H9 (cell line): ENCODE data around the gene CTDSP2. TPM values are rescaled to one million over a fixed set of nuclear protein-coding genes. Genes with fewer than 3 reads are reported as not detected.

Experiments
- DNase-seq: peaks from one replicate; pipeline ENCODE4 v3.0.0-alpha.2; 2017
- H2AFZ ChIP-seq: one replicate; pipeline ENCODE4 v1.6.1; 2013; ENCODE audit warnings: mild to moderate bottlenecking, low read length, control low read depth, moderate library complexity
- H2AK5ac ChIP-seq: 2 replicates; pipeline ENCODE4 v1.6.1; 2013; ENCODE audit warnings: low read length, control low read depth, mixed read lengths; ENCODE audit not compliant: insufficient read length
- H2BK120ac ChIP-seq: one replicate; pipeline ENCODE4 v1.6.1; 2013; ENCODE audit warnings: low read depth, mild to moderate bottlenecking, low read length, control low read depth, inconsistent platforms; ENCODE audit not compliant: poor library complexity, severe bottlenecking
- H2BK12ac ChIP-seq: 2 replicates; pipeline ENCODE4 v1.6.1; 2013; ENCODE audit warnings: low read length, control low read depth, mixed read lengths, low read depth; ENCODE audit not compliant: insufficient read length
- H2BK15ac ChIP-seq: 2 replicates; pipeline ENCODE4 v1.6.1; 2013; ENCODE audit warnings: low read depth, low read length, control low read depth
- H2BK20ac ChIP-seq: one replicate; pipeline ENCODE4 v1.6.1; 2013; ENCODE audit warnings: low read depth, mild to moderate bottlenecking, low read length, control low read depth, inconsistent platforms; ENCODE audit not compliant: poor library complexity, severe bottlenecking
- H2BK5ac ChIP-seq: 2 replicates; pipeline ENCODE4 v1.6.1; 2013; ENCODE audit warnings: low read length, control low read depth, mixed read lengths; ENCODE audit not compliant: insufficient read length
- H3K14ac ChIP-seq: 2 replicates; pipeline ENCODE4 v1.6.1; 2013; ENCODE audit warnings: low read length, control low read depth; ENCODE audit not compliant: insufficient read depth
- H3K18ac ChIP-seq: 2 replicates; pipeline ENCODE4 v1.6.1; 2013; ENCODE audit warnings: low read depth, mild to moderate bottlenecking, mixed read lengths, low read length, control low read depth; ENCODE audit not compliant: insufficient read length
- H3K23ac ChIP-seq: 2 replicates; pipeline ENCODE4 v1.6.1; 2013; ENCODE audit warnings: low read length, control low read depth, mixed read lengths, low read depth; ENCODE audit not compliant: insufficient read length
- H3K23me2 ChIP-seq: 2 replicates; pipeline ENCODE4 v1.6.1; 2013; ENCODE audit warnings: low read depth, mild to moderate bottlenecking, mixed read lengths, low read length, control low read depth; ENCODE audit not compliant: insufficient read length, poor library complexity, severe bottlenecking
- H3K27ac ChIP-seq: 2 replicates; pipeline ENCODE4 v1.5.1; 2013; ENCODE audit warnings: low read length, control low read depth, mixed read lengths, low read depth; ENCODE audit not compliant: insufficient read length
- H3K27me3 ChIP-seq: 2 replicates; pipeline ENCODE4 v1.6.1; 2013; ENCODE audit warnings: low read length, control low read depth, inconsistent platforms; ENCODE audit not compliant: insufficient read depth
- H3K4ac ChIP-seq: 2 replicates; pipeline ENCODE4 v1.6.1; 2013; ENCODE audit warnings: low read depth, mild to moderate bottlenecking, control low read depth, inconsistent platforms, low read length, moderate library complexity
- H3K4me1 ChIP-seq: 2 replicates; pipeline ENCODE4 v1.6.1; 2013; ENCODE audit warnings: low read length, control low read depth, inconsistent platforms; ENCODE audit not compliant: insufficient read depth
- H3K4me2 ChIP-seq: 2 replicates; pipeline ENCODE4 v1.6.1; 2013; ENCODE audit warnings: low read length, control low read depth, mixed read lengths; ENCODE audit not compliant: insufficient read length, insufficient read depth
- H3K56ac ChIP-seq: 2 replicates; pipeline ENCODE4 v1.6.1; 2013; ENCODE audit warnings: low read depth, mild to moderate bottlenecking, mixed read lengths, low read length, control low read depth; ENCODE audit not compliant: insufficient read length
- H3K79me1 ChIP-seq: 2 replicates; pipeline ENCODE4 v1.6.1; 2013; ENCODE audit warnings: low read depth, mild to moderate bottlenecking, moderate library complexity, low read length, control low read depth, inconsistent platforms; ENCODE audit not compliant: insufficient read depth, poor library complexity, severe bottlenecking
- H3K79me2 ChIP-seq: 2 replicates; pipeline ENCODE4 v1.6.1; 2013; ENCODE audit warnings: low read length, control low read depth, inconsistent platforms; ENCODE audit not compliant: insufficient read depth
- H3K9ac ChIP-seq: 2 replicates; pipeline ENCODE4 v1.6.1; 2013; ENCODE audit warnings: low read length, control low read depth, mixed read lengths; ENCODE audit not compliant: insufficient read length; ENCODE audit errors: extremely low read depth
- H3K9me3 ChIP-seq: one replicate; pipeline ENCODE4 v1.6.1; 2013; ENCODE audit warnings: low read depth, low read length, inconsistent platforms; ENCODE audit not compliant: control insufficient read depth
- H3T11ph ChIP-seq: one replicate; pipeline ENCODE4 v1.6.1; 2013; ENCODE audit warnings: mild to moderate bottlenecking, low read length, control low read depth, inconsistent platforms
- H4K20me1 ChIP-seq: one replicate; pipeline ENCODE4 v1.6.1; 2013; ENCODE audit not compliant: control insufficient read depth, insufficient read length, insufficient read depth
- H4K5ac ChIP-seq: 2 replicates; pipeline ENCODE4 v1.6.1; 2013; ENCODE audit warnings: low read depth, mild to moderate bottlenecking, mixed read lengths, low read length, control low read depth; ENCODE audit not compliant: insufficient read length
- H4K8ac ChIP-seq: replicated peaks from 2 replicates; pipeline ENCODE4 v1.6.1; 2013; ENCODE audit warnings: low read length, control low read depth, mixed read lengths, low read depth; ENCODE audit not compliant: insufficient read length
- H4K91ac ChIP-seq: 2 replicates; pipeline ENCODE4 v1.6.1; 2013; ENCODE audit warnings: low read depth, mild to moderate bottlenecking, moderate library complexity, mixed read lengths, low read length, control low read depth; ENCODE audit not compliant: insufficient read length
- H3K27ac Mint-ChIP-seq, 3 experiments: 2 replicates in 2 of 3; 3 replicates in 1 of 3; pipeline ENCODE4 v1.8.0; 2020 to 2021; ENCODE audit warnings: mixed read lengths in 3 of 3, mild to moderate bottlenecking in 1 of 3, moderate library complexity in 1 of 3
- H3K27me3 Mint-ChIP-seq: 2 replicates; pipeline ENCODE4 v1.8.0; 2021; ENCODE audit warnings: low read depth, mild to moderate bottlenecking, moderate library complexity, mixed read lengths
- H3K36me3 Mint-ChIP-seq, 3 experiments: 2 replicates in 2 of 3; 3 replicates in 1 of 3; pipeline ENCODE4 v1.8.0; 2020 to 2021; ENCODE audit warnings: low read depth in 3 of 3, mixed read lengths in 3 of 3; ENCODE audit not compliant: insufficient read depth in 1 of 3
- H3K4me1 Mint-ChIP-seq, 2 experiments: 2 replicates each; pipeline ENCODE4 v1.8.0; 2020; ENCODE audit warnings: mixed read lengths in 2 of 2
- H3K4me3 Mint-ChIP-seq, 2 experiments: 2 replicates in 1 of 2; 3 replicates in 1 of 2; pipeline ENCODE4 v1.8.0; 2020 to 2021; ENCODE audit warnings: mild to moderate bottlenecking in 2 of 2, mixed read lengths in 2 of 2, moderate library complexity in 1 of 2
- H3K9me3 Mint-ChIP-seq, 2 experiments: 2 replicates in 1 of 2; 3 replicates in 1 of 2; pipeline ENCODE4 v1.8.0; 2020; ENCODE audit warnings: mild to moderate bottlenecking in 2 of 2, mixed read lengths in 2 of 2, moderate library complexity in 1 of 2
- CTCF ChIP-seq: fragments of 200-600 bp; sonication (generic); conservative IDR thresholded peaks from 3 replicates; pipeline ENCODE4 v1.8.0; 2021; ENCODE audit warnings: antibody characterized with exemption, mild to moderate bottlenecking
- WGBS: extraction: QIAGEN DNeasy Blood & Tissue Kit; methylation state at CpG from one replicate; pipeline ENCODE4 v1.1.7; 2013; ENCODE audit warnings: missing lambda C conversion rate, low lambda C conversion rate, mixed read lengths; ENCODE audit not compliant: insufficient read length; ENCODE audit errors: extremely low coverage; 5-methylcytosine and 5-hydroxymethylcytosine counted together
- total RNA-seq: library from RNA; stranded (reverse); gene quantifications from 2 replicates; pipeline ENCODE4 v1.2.1, GENCODE V29; 2021

The CTDSP2 gene
- total RNA-seq, 1 experiment from 2014 or later = 103 TPM

- Histone ChIP-seq H2BK120ac (no peak overlapping the region), H3K23ac (no peak overlapping the region), H3K27ac (no peak overlapping the region), H4K5ac (no peak overlapping the region), H3K18ac (no peak overlapping the region), H4K8ac (no peak overlapping the region), H3K4me2 (no peak overlapping the region), H3K23me2 (no peaks in the 10 kb centered on the region), H3T11ph (no peak overlapping the region), H3K27me3 (no peaks in the 10 kb centered on the region), H4K20me1 (no peaks in the 10 kb centered on the region), H3K79me1 (no peaks in the 10 kb centered on the region), H2AK5ac (no peak overlapping the region), H2AFZ (no peak overlapping the region), H3K9ac (no peak overlapping the region), H2BK12ac (no peak overlapping the region), H3K56ac (no peak overlapping the region), H3K4ac (no peak overlapping the region), H2BK20ac (no peak overlapping the region), H4K91ac (no peak overlapping the region), H3K4me1 (no peaks in the 10 kb centered on the region), H3K9me3 (no peaks in the 10 kb centered on the region), H2BK15ac (no peak overlapping the region), H3K79me2 (no peaks in the 10 kb centered on the region), H2BK5ac (no peak overlapping the region), H3K14ac (no peak overlapping the region)
- H3K27me3 Mint-ChIP-seq = no peaks in the 10 kb centered on the region
- H3K9me3 Mint-ChIP-seq = no peaks in the 10 kb centered on the region
- H3K27ac Mint-ChIP-seq = no peak overlapping the region
- no CpG with 5 or more reads among the region's 3 CpGs for WGBS
- H3K4me1 Mint-ChIP-seq = peaks cover 3% of the 10 kb centered on the region in 2 experiments
- TF ChIP-seq CTCF = no peak
- H3K4me3 Mint-ChIP-seq = no peak overlapping the region
- H3K36me3 Mint-ChIP-seq = peaks cover 0 to 11% (median 3%) of the 10 kb centered on the region in 3 experiments; a peak in 4 of 7 replicates
- no peak for DNase-seq
Measured at GRCh38 chr12:57809425-57809824, 37.1 kb downstream of the CTDSP2 start.
